ENCODE results near the gene FAM89A. TPM values are rescaled to one million over a fixed set of nuclear protein-coding genes. Genes with fewer than 3 reads are reported as not detected.

Gene FAM89A
- total RNA-seq, 3 donors from 2014 or later = 30.7 to 97.1 (median 39.0) TPM

DNA sequence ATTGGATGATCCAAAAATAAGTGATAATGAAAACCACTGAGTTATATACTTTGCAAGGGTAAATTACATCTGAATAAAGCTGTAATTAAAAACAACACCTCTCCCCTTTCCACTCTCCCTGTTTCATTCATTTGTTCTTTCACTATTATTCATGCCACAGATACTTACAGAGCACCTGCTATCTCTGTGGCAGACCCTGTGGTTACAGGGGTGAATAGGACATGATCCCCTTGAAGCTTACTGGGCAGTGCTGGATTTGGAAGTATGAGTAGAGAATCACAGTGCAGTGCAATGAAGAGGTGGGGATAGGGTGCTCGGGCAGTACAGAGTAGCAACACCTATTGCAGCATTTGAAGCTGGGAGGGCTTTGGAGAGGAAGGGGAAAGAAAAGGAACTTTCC is 39.4 kb downstream of the FAM89A start:
- H3K27me3 ChIP-seq = no peaks in the 10 kb centered on the region
- no peak for DNase-seq (ENCODE audit: low spot score in 2 of 2)
- intact Hi-C loops (cut with DNase I; ENCODE audit: low total_unique reads) = no loop called here
- peaks cover 0 to 29% of the 10 kb centered on the region in 2 donors for H3K9me3 ChIP-seq
- no peak overlapping the region for H3K27ac ChIP-seq
- H3K4me1 ChIP-seq = no peaks in the 10 kb centered on the region
- H3K4me3 ChIP-seq = no peak overlapping the region
- no peak for TF ChIP-seq POLR2AphosphoS5 (IDR thresholded peaks at IDR 0.05)
- TF ChIP-seq POLR2A (IDR thresholded peaks at IDR 0.05) = no peak
- TF ChIP-seq, protein P1, sequence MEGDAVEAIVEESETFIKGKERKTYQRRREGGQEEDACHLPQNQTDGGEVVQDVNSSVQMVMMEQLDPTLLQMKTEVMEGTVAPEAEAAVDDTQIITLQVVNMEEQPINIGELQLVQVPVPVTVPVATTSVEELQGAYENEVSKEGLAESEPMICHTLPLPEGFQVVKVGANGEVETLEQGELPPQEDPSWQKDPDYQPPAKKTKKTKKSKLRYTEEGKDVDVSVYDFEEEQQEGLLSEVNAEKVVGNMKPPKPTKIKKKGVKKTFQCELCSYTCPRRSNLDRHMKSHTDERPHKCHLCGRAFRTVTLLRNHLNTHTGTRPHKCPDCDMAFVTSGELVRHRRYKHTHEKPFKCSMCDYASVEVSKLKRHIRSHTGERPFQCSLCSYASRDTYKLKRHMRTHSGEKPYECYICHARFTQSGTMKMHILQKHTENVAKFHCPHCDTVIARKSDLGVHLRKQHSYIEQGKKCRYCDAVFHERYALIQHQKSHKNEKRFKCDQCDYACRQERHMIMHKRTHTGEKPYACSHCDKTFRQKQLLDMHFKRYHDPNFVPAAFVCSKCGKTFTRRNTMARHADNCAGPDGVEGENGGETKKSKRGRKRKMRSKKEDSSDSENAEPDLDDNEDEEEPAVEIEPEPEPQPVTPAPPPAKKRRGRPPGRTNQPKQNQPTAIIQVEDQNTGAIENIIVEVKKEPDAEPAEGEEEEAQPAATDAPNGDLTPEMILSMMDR (IDR thresholded peaks at IDR 0.05) = no peak
- H3K36me3 ChIP-seq = peaks cover 12% of the 10 kb centered on the region

DNA sequence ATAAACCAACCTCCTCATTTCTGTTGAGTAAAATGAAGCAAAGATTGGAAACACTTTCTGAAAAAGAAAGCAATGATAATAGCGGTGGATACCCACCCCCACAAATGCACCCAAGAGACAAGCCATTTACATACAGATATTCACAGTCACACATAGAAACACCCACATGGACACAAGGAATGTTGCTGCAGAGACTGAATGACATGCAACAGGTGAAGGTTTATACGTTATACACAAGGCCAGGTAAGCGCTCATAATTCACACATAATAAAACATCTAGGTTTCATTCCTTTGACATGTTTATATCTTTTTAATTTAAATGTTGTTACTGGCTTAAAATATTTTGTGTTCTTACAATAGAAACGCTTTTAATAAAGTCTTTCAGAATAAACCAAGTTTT is 39.9 kb downstream of the FAM89A start:
- no peak for TF ChIP-seq POLR2A (IDR thresholded peaks at IDR 0.05)
- no peak for TF ChIP-seq POLR2AphosphoS5 (IDR thresholded peaks at IDR 0.05)
- TF ChIP-seq, protein P1 (IDR thresholded peaks at IDR 0.05) = no peak

GRCh38 chr1:230994860-230995259 is 45.2 kb downstream of the FAM89A start:
- TF ChIP-seq, protein P1 (IDR thresholded peaks at IDR 0.05) = no peak
- H3K27ac ChIP-seq = no peak overlapping the region
- H3K4me1 ChIP-seq = no peaks in the 10 kb centered on the region
- H3K27me3 ChIP-seq = no peaks in the 10 kb centered on the region
- no peak for DNase-seq (ENCODE audit: low spot score in 2 of 2)
- H3K4me3 ChIP-seq = no peak overlapping the region
- H3K9me3 ChIP-seq = no peaks in the 10 kb centered on the region
- intact Hi-C loops (cut with DNase I; ENCODE audit: low total_unique reads) = no loop called here
- peaks cover 10% of the 10 kb centered on the region for H3K36me3 ChIP-seq

More for the DNA sequence above, 39.9 kb downstream of the FAM89A start:
- Histone ChIP-seq H3K36me3 (peaks cover 12% of the 10 kb centered on the region), H3K27me3 (no peaks in the 10 kb centered on the region), H3K4me1 (no peaks in the 10 kb centered on the region), H3K9me3 (peaks cover 0 to 25% of the 10 kb centered on the region in 2 donors), H3K27ac (no peak overlapping the region), H3K4me3 (no peak overlapping the region)
- DNase-seq (ENCODE audit: low spot score in 2 of 2) = no peak
- intact Hi-C loops (cut with DNase I; ENCODE audit: low total_unique reads) = no loop called here

- no peak for DNase-seq (ENCODE audit: low spot score in 2 of 2)
- Histone ChIP-seq H3K4me1 (no peaks in the 10 kb centered on the region), H3K27ac (no peak overlapping the region), H3K36me3 (no peaks in the 10 kb centered on the region), H3K9me3 (no peaks in the 10 kb centered on the region), H3K27me3 (no peaks in the 10 kb centered on the region), H3K4me3 (no peak overlapping the region)
- no peak for TF ChIP-seq POLR2AphosphoS5 (IDR thresholded peaks at IDR 0.05)
- TF ChIP-seq, protein P1 (IDR thresholded peaks at IDR 0.05) = no peak
- TF ChIP-seq POLR2A (IDR thresholded peaks at IDR 0.05) = no peak
- intact Hi-C loops (cut with DNase I; ENCODE audit: low total_unique reads) = no loop called here
Measured at GRCh38 chr1:230992100-230992774, 47.8 kb downstream of the FAM89A start.

- TF ChIP-seq POLR2AphosphoS5 (IDR thresholded peaks at IDR 0.05) (no peak), POLR2A (IDR thresholded peaks at IDR 0.05) (no peak)
- TF ChIP-seq, protein P1 (IDR thresholded peaks at IDR 0.05) = no peak
Measured at GRCh38 chr1:230987448-230987847, 52.6 kb downstream of the FAM89A start.

More at GRCh38 chr1:230987448-230987847, 52.6 kb downstream of the FAM89A start:
- Histone ChIP-seq H3K9me3 (no peaks in the 10 kb centered on the region), H3K27me3 (no peaks in the 10 kb centered on the region), H3K27ac (no peak overlapping the region), H3K4me1 (no peaks in the 10 kb centered on the region), H3K36me3 (no peaks in the 10 kb centered on the region), H3K4me3 (no peak overlapping the region)
- intact Hi-C loops (cut with DNase I; ENCODE audit: low total_unique reads) = no loop called here
- DNase-seq (ENCODE audit: low spot score in 2 of 2) = no peak

Measured in breast epithelium (tissue), 4 donors.